GM23338 (cell line): Measurements from ENCODE around the gene HEPACAM.

Experiments
- CTCF ChIP-seq, 2 experiments: fragments of 200-600 bp in 1 of 2; sonication (generic) in 1 of 2; conservative IDR thresholded peaks; 2 replicates each; pipeline versions ENCODE4 v1.5.1 to v1.6.1; 2016 to 2017; ENCODE audit warnings: antibody characterized with exemption in 2 of 2, low read depth in 2 of 2, mild to moderate bottlenecking in 2 of 2, moderate library complexity in 1 of 2
- POLR2AphosphoS5 ChIP-seq: IDR thresholded peaks from 2 replicates; pipeline ENCODE4 v1.6.1; 2016; ENCODE audit warnings: antibody characterized with exemption, low read depth

- TF ChIP-seq POLR2AphosphoS5 = no peak
- no peak for TF ChIP-seq CTCF (conservative IDR thresholded peaks at IDR 0.05; ENCODE audit: low read depth in 2 of 2)
These were observed 15.5 kb upstream of the HEPACAM start for GRCh38 chr11:124951341-124951740.
